Activated T-helper 17 cell treated with anti-CD3 and anti-CD28 coated beads, Interleukin-2, amount 50 U/mL, for 72 hours (primary cell): ENCODE results near the gene MEG3. TPM values are rescaled to one million over a fixed set of nuclear protein-coding genes. Genes with fewer than 3 reads are reported as not detected.
"Not testable (repeated sequence)": the region's sequence is repeated elsewhere in the genome, so short reads cannot be mapped to it uniquely, and the experiment has no call there.

Source experiments
- ATAC-seq: fragments of 150-1000 bp; cut with Tn5 transposase; replicated peaks from 2 replicates; pipeline ENCODE4 v1.10.0; 2021; ENCODE audit warnings: mild to moderate bottlenecking, moderate library complexity
- H3K27ac Mint-ChIP-seq: one replicate; pipeline ENCODE4 v1.8.0; 2022; ENCODE audit warnings: mixed read lengths
- H3K27me3 Mint-ChIP-seq: one replicate; pipeline ENCODE4 v1.8.0; 2022; ENCODE audit warnings: mixed read lengths
- H3K36me3 Mint-ChIP-seq: one replicate; pipeline ENCODE4 v1.8.0; 2022; ENCODE audit warnings: low read depth, mild to moderate bottlenecking, mixed read lengths
- H3K4me1 Mint-ChIP-seq: one replicate; pipeline ENCODE4 v1.8.0; 2022; ENCODE audit warnings: mixed read lengths
- H3K4me3 Mint-ChIP-seq: one replicate; pipeline ENCODE4 v1.8.0; 2022; ENCODE audit warnings: mild to moderate bottlenecking, mixed read lengths
- H3K9me3 Mint-ChIP-seq: one replicate; pipeline ENCODE4 v1.8.0; 2022; ENCODE audit warnings: mixed read lengths
- total RNA-seq, 2 donors: library from RNA; stranded (reverse); gene quantifications; one replicate each; pipeline ENCODE4 v1.2.3, GENCODE V29; 2022

The MEG3 gene
- total RNA-seq, 2 donors from 2014 or later: not detected

DNA sequence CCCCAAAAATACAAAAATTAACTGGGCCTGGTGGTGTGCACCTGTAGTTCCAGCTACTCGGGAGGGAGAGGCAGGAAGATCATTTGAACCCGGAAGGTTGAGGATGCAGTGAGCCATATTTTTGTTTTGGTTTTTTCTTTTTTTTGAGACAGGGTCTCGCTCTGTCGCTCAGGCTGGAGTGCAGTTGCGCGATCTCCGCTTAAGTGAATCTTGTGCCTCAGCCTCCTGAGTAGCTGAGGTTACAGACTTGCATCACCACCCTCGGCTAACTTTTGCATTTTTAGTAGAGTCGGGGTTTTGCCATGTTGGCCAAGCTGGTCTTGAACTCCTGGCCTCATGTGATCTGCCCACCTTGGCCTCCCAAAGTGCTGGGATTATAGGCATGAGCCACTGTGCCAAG, 24.5 kb upstream of the MEG3 start:
- not testable (repeated sequence) for H3K27ac Mint-ChIP-seq, H3K4me1 Mint-ChIP-seq, H3K27me3 Mint-ChIP-seq, H3K9me3 Mint-ChIP-seq, ATAC-seq, H3K36me3 Mint-ChIP-seq, H3K4me3 Mint-ChIP-seq

DNA sequence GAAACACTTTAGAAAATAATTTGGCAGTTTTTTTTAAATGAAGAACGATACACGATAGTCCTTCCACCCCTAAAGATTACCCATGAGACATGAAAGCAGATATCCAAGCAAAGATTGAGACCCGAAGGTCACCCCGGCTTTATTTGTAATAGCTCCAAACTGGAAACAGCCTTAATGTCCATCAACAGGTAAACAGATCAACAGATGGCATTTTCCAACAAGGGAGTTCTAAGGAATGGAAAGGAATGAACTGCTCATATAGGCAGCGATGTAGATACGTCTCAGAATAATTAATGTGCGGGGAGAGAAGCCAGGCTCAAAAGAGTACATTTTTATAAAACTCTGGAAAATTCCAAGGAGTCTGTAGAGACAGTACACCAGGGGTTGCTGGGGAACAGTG, 23.7 kb upstream of the MEG3 start:
- no peak for ATAC-seq

DNA sequence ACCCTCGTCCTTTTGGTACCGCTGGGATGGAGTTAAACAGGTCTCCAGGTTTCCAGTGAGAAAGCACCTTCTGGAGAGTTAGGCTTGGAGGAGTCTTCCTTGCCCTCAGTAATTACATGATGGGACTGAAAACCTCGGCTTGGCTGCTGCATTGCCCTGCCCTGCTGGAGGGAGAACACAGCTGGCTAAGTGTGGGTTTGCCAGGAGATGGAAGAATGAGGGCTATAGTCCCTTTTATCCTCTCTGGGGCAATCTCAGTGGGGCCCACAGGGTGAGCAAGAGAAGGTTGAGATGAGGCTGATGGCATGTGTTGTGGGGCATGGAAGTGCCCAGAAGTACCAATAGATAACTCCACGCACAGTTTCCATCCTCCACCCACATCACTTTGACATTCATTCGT, 23.2 kb upstream of the MEG3 start:
- no peak overlapping the region for H3K27ac Mint-ChIP-seq
- H3K9me3 Mint-ChIP-seq: no peaks in the 10 kb centered on the region
- peaks cover 6% of the 10 kb centered on the region for H3K27me3 Mint-ChIP-seq
- H3K4me3 Mint-ChIP-seq: no peak overlapping the region
- ATAC-seq: no peak
- H3K4me1 Mint-ChIP-seq: no peaks in the 10 kb centered on the region
- no peaks in the 10 kb centered on the region for H3K36me3 Mint-ChIP-seq

More for the DNA sequence above, 23.7 kb upstream of the MEG3 start:
- Mint-ChIP-seq H3K36me3 (no peaks in the 10 kb centered on the region), H3K9me3 (no peaks in the 10 kb centered on the region), H3K4me3 (no peak overlapping the region), H3K4me1 (no peaks in the 10 kb centered on the region), H3K27ac (no peak overlapping the region), H3K27me3 (peaks cover 6% of the 10 kb centered on the region)

DNA sequence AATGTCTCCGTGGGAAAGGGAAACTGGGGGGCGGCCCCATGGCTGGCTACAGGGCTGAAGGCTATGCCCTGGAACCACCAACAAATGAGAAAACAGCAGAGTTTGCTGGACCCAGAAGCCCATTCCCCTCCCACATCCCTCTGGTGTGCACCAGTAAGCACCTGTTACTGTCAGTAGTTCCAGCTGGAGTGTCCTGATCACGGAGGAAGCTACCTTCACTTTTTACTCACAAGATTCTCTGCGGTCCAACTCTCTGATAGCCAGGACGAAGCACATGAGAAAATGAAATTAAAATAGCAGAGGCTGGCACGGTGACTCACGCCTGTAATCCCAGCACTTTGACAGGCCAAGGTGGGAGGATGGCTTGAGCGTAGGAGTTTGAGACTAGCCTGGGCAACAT, 22.7 kb upstream of the MEG3 start:
- no peak for ATAC-seq
- no peak overlapping the region for H3K27ac Mint-ChIP-seq

DNA sequence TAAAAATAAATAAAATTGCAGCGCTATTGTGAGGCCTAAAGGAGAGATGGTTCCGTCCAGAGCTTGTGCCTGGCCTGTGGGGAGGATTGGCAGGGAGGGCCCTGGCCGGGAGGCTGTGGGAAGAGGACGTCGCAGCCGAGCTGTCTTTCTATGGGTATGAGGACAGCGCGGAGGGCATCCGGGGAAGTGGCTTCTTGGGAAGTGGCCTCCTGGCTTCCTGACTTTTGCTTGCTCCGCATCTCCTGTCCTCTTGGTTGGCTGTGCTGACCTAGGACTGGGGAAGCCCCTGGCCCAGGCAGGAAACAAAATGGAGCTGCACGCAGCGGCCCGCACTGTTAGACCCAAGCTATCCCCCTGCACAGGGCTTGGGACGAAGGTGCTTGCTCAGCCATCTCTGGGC, 22.2 kb upstream of the MEG3 start:
- no peak for ATAC-seq
- no peaks in the 10 kb centered on the region for H3K36me3 Mint-ChIP-seq
- no peaks in the 10 kb centered on the region for H3K9me3 Mint-ChIP-seq
- no peaks in the 10 kb centered on the region for H3K4me1 Mint-ChIP-seq
- H3K27ac Mint-ChIP-seq: no peak overlapping the region
- peaks cover 7% of the 10 kb centered on the region for H3K27me3 Mint-ChIP-seq
- H3K4me3 Mint-ChIP-seq: no peak overlapping the region

More for the DNA sequence above, 22.7 kb upstream of the MEG3 start:
- Mint-ChIP-seq H3K36me3 (no peaks in the 10 kb centered on the region), H3K27me3 (peaks cover 6% of the 10 kb centered on the region), H3K9me3 (no peaks in the 10 kb centered on the region), H3K4me1 (no peaks in the 10 kb centered on the region), H3K4me3 (no peak overlapping the region)

DNA sequence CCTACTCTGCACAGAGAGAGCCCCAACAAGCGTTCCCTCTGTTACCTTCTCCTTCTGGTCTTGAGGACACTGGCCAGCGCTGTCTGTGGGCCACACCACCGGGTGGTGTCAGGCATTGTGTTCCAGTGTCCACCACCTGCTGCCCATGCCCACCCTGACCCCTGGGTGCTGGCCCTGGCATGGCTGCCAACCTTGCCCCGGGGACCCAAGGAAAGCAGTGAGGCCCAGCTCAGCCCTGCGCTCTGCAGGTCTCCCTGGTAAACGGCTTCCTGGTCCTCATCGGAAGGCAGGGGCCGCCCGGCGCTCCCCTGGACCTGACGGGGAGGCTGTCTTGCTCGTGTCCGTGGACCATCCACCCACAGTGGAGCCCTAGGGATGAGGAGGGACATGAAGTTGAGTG, 21.8 kb upstream of the MEG3 start:
- H3K27me3 Mint-ChIP-seq: peaks cover 8% of the 10 kb centered on the region
- no peaks in the 10 kb centered on the region for H3K4me1 Mint-ChIP-seq
- H3K27ac Mint-ChIP-seq: no peak overlapping the region
- no peak overlapping the region for H3K4me3 Mint-ChIP-seq
- ATAC-seq: no peak
- no peaks in the 10 kb centered on the region for H3K36me3 Mint-ChIP-seq
- peaks cover 2% of the 10 kb centered on the region for H3K9me3 Mint-ChIP-seq

DNA sequence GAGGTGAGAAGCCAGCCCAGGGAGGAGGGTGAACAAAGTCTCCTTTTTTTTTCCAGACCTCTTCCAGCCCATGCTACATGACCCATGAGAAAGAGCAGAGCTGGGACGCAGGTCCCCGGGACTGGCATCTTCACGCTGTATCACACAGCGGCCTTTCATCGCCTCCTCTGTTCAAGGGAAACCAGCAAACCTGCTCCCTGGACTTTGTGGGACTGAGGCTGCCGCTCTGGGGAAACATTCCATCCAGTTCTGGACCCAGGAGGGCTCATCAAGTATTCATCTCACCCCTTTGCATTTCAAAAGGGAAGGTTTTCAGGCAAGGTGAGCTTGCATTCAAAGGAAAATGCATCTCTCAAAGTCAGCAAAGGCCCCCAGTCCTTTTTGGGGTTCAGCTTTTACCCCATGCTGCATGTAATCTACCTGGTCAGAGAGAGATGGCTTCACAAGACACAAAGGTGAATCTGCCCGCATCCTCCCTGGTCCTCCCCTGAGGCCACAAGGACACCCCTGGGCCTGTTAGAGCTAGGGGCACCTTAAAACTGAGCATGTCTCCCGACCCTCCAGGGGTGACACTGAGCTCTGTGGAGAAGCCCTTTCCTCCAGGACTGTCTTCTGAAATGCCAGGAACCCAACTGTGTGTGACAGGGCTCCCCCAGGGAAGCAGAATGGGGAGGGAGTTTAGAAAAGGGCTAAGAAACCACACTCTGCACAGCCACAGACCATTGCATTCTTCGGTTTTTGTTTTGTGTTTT, 21.2 kb upstream of the MEG3 start:
- Mint-ChIP-seq H3K4me1 (no peaks in the 10 kb centered on the region), H3K36me3 (no peaks in the 10 kb centered on the region), H3K27me3 (peaks cover 7% of the 10 kb centered on the region), H3K27ac (no peak overlapping the region), H3K4me3 (no peak overlapping the region), H3K9me3 (peaks cover 6% of the 10 kb centered on the region)
- no peak for ATAC-seq

DNA sequence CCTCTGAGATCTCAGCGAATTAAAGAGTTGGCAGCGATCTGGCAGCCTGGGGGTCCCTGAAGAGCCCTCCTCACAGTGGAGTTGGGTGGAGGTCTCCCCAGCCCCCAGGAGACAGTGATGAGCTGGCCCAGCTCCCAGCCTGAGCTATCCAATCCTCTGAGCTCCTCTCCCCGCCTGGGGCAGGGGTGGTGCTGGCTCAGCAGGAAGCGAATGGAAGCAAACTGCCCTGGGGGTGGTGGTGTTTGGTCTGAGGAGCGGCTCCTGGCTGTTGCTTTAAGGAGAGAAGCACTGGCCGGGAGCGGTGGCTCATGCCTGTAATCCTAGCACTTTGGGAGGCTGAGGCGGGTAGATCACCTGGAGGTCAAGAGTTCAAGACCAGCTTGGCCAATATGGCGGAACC, 19.5 kb upstream of the MEG3 start:
- no peak overlapping the region for H3K27ac Mint-ChIP-seq
- H3K4me1 Mint-ChIP-seq: no peaks in the 10 kb centered on the region
- no peaks in the 10 kb centered on the region for H3K36me3 Mint-ChIP-seq
- no peak for ATAC-seq
- no peak overlapping the region for H3K4me3 Mint-ChIP-seq
- H3K9me3 Mint-ChIP-seq: peaks cover 6% of the 10 kb centered on the region
- H3K27me3 Mint-ChIP-seq: peaks cover 7% of the 10 kb centered on the region

DNA sequence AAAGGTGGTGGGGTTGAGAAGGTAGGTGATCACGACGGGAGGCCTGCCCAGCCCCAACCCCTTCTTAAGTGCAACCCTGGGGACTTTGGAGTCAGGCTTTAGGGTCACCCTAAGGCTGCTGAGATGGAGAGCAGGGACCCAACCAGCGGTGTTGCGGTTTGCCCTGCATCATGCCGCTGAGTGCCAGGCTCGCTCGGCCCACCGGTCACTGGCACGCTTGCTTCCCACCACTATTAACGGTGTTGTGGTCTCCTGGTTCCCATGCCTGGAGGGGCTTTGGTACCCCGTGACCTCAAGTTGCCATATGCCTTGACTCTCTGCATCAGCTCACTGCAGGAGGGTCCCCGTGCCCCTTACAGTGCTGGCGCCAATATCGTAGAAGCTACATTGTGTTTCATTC, 18.4 kb upstream of the MEG3 start:
- ATAC-seq: no peak
- H3K9me3 Mint-ChIP-seq: peaks cover 6% of the 10 kb centered on the region
- H3K27ac Mint-ChIP-seq: no peak overlapping the region
- H3K36me3 Mint-ChIP-seq: no peaks in the 10 kb centered on the region
- H3K27me3 Mint-ChIP-seq: peaks cover 7% of the 10 kb centered on the region
- H3K4me1 Mint-ChIP-seq: no peaks in the 10 kb centered on the region
- no peak overlapping the region for H3K4me3 Mint-ChIP-seq

DNA sequence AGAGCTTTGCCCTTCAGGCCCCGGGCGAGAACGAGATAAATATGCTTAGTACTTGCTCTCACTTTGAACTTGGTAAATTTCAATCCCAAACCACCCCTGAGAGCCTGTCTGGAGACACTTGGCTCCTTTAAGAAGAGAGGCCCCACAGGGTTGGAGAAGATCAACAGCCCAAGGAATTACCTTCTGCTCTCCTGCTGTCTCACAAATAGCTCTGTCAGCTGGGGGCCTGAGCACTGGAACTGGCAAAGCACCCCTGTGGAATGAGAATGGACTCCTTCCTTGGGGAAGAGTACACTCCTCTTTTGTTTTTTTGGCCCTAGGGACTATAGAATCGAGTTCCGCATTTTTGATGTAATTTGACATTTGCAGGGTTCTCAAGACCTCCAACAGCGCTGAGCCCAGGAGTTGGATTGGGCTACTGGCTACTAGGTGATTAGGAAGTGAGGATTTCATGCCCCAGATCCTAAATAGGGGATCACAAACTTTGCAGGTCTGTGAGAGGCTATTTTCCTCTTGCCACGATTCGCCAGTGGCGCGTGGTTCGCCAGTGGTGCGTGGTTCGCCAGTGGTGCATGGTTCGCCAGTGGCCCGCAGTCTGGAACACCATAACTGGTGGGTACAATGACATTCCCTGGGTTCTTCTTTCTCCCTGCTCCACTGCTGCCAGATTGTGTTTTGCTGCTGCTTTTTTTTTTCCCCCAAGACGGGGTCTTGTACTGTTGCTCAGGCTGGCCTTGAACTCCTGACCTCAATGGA, 17.8 kb upstream of the MEG3 start:
- H3K4me3 Mint-ChIP-seq: no peak overlapping the region
- ATAC-seq: no peak
- H3K27me3 Mint-ChIP-seq: peaks cover 7% of the 10 kb centered on the region
- H3K27ac Mint-ChIP-seq: no peak overlapping the region
- no peaks in the 10 kb centered on the region for H3K4me1 Mint-ChIP-seq
- H3K9me3 Mint-ChIP-seq: peaks cover 6% of the 10 kb centered on the region
- no peaks in the 10 kb centered on the region for H3K36me3 Mint-ChIP-seq

DNA sequence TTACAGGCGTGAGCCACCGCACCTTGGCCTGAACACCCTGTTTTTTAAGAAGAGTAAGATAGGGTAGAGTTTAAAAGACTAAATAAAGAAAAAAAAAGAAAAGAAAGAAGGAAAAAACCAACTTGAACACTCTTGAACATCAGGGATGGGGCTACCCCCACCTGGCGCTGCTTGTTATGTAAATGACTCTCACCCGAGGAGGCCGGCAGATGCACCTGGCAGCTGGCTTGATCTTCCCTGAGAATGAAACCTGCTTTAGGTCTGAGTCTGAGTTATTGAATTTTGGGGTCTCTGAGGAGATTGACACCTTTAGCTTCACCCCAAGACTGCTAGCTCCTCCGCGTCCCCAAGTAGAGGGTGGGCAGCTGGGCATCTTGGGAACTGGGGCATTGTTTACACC, 15.5 kb upstream of the MEG3 start:
- H3K4me3 Mint-ChIP-seq: no peak overlapping the region
- ATAC-seq: no peak
- H3K9me3 Mint-ChIP-seq: peaks cover 6% of the 10 kb centered on the region
- H3K27me3 Mint-ChIP-seq: peaks cover 16% of the 10 kb centered on the region
- H3K4me1 Mint-ChIP-seq: no peaks in the 10 kb centered on the region
- H3K36me3 Mint-ChIP-seq: no peaks in the 10 kb centered on the region
- H3K27ac Mint-ChIP-seq: no peak overlapping the region

DNA sequence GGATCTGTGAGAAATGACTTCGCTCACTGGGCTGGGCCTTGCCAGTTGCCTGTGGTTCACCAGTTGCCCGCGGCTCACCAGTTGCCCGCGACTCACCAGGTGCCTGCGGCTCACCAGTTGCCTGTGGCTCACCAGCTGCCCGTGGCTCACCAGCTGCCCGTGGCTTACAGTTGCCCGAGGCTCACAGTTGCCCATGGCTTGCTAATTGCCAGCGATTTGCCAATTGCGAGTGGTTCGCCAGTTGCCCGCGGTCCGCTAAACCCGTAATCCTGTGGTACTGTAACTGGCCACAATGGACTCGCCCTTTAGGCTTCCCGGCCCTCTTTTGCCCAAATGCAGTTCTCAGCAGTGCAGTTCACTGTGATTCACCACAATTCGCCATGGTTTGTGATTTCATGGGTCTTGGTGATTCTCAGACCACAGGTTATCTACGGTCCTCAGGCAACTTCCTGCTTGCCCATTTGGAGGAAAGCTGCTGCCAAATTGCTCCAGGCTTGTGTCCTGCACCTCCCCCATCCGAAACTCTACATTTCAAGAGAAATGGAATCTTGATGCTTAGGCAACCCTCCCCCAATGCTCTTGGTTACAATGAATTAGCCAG, 15.0 kb upstream of the MEG3 start:
- Mint-ChIP-seq H3K27ac (no peak overlapping the region), H3K9me3 (peaks cover 6% of the 10 kb centered on the region), H3K4me1 (no peaks in the 10 kb centered on the region), H3K4me3 (no peak overlapping the region), H3K36me3 (no peaks in the 10 kb centered on the region), H3K27me3 (peaks cover 16% of the 10 kb centered on the region)
- ATAC-seq: no peak

DNA sequence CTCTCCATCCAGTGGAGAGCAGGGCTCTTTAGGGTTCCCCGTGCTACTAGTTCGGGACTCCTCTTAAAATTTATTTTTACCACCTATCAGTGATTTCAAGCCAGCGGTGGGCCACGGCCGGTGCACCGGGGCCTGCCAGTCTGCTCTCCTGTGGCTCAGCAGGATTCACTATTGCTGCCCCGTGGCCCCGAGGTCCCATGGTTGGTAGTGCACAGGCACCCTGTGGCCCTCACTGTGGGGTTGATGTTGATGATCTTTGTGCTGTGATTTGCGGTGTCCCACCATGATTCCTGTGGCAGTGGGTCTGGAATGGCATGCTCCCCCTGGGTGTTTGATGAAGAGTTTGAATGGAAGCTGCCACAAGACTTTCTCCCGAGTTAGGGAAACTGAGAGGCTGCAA, 12.6 kb upstream of the MEG3 start:
- Mint-ChIP-seq H3K9me3 (peaks cover 6% of the 10 kb centered on the region), H3K4me1 (no peaks in the 10 kb centered on the region), H3K27me3 (peaks cover 19% of the 10 kb centered on the region), H3K27ac (no peak overlapping the region), H3K36me3 (no peaks in the 10 kb centered on the region), H3K4me3 (no peak overlapping the region)
- no peak for ATAC-seq

DNA sequence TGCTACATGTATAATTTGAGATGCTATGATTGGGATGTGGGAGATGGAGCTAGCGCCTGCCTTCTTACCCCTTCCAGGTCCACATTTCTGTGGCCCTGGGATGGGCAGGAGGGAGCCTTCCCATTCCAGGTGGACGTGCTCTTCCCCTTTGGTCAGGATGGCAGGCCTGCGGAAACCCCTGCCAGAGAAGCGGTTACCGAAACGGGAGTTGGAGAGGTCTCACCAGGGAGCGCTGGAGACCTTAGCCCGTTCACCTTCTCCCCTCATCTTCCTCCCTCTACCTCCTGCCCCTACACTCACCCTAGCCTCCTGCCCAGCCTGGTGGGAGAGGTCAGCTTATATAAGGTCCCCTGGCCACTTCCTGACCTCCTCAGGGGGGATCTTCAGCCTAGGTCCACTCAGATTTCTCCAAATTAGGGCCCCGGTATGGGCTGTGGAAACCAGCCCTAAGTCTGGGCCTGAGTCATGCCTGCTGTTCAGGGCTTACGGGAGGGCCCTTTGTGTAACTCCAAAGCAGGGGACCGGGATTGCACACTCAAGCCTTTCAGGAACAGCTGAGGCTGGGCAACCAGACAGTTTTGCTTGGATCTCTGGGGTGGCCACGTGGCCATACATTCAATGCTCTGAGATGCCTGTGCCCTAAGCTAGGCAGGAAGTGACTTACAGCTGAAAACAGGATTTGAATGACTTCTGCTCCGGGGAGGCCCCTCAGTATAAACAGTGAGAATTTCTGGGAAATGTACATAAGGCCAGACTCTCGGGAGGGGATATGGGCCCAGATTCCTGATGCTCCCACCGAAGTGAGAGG, 10.2 kb upstream of the MEG3 start:
- H3K27me3 Mint-ChIP-seq: peaks cover 12% of the 10 kb centered on the region
- no peak overlapping the region for H3K27ac Mint-ChIP-seq
- H3K4me3 Mint-ChIP-seq: no peak overlapping the region
- H3K4me1 Mint-ChIP-seq: no peaks in the 10 kb centered on the region
- no peaks in the 10 kb centered on the region for H3K36me3 Mint-ChIP-seq
- ATAC-seq: no peak
- H3K9me3 Mint-ChIP-seq: peaks cover 3% of the 10 kb centered on the region
